ENCODE results near the gene HYAL2. TPM values are rescaled to one million over a fixed set of nuclear protein-coding genes. Genes with fewer than 3 reads are reported as not detected.

Gene HYAL2
- total and polyA plus RNA-seq, 8 donors, result 67.2 to 171 (median 91.3) TPM

DNA sequence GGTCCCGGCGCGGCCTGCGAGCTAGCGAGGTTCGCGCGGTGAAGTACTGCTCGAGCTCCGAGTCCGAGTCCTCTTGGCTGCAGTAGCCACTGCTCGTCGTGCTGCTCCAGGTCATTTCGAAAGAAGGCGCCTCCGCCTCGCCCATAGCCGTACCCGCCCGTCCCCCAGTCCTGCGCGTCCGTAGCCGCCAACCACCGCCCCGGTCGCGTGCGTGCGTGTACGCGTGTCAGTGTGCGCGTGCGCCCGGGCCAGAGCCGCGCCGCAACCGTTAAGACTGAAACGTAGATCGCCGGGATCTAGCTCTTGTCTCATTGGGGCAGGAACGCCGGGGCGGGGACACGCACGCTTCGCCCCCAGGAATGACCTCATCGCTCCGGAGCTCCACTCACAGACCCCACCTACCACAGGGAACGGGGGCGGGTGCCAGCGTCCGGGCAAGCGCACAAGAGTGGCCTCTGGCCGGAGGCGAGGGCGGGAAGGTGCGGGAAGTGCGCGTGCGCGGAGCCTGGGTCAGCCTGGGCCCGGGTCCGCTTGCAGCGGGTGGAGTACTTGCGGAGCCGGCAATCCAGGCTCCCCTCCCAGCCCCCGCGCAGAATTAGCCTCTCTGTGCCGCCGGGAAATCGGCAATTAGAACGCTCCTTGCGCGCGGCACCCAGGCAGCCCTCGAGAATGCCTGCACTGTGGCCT lies 14.8 kb upstream of the HYAL2 start:
- H3K27ac ChIP-seq, result peak overlapping the region; percentile 94 to 98
- TF ChIP-seq, protein P1, sequence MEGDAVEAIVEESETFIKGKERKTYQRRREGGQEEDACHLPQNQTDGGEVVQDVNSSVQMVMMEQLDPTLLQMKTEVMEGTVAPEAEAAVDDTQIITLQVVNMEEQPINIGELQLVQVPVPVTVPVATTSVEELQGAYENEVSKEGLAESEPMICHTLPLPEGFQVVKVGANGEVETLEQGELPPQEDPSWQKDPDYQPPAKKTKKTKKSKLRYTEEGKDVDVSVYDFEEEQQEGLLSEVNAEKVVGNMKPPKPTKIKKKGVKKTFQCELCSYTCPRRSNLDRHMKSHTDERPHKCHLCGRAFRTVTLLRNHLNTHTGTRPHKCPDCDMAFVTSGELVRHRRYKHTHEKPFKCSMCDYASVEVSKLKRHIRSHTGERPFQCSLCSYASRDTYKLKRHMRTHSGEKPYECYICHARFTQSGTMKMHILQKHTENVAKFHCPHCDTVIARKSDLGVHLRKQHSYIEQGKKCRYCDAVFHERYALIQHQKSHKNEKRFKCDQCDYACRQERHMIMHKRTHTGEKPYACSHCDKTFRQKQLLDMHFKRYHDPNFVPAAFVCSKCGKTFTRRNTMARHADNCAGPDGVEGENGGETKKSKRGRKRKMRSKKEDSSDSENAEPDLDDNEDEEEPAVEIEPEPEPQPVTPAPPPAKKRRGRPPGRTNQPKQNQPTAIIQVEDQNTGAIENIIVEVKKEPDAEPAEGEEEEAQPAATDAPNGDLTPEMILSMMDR (IDR thresholded peaks at IDR 0.05), result no peak
- peaks cover 0 to 12% of the 10 kb centered on the region in 2 donors for H3K36me3 ChIP-seq
- peak; percentile 97 to 100 (median 100) for DNase-seq
- H3K9me3 ChIP-seq, result no peaks in the 10 kb centered on the region
- peaks cover 36 to 89% of the 10 kb centered on the region in 2 donors for H3K4me1 ChIP-seq
- H3K27me3 ChIP-seq, result no peaks in the 10 kb centered on the region
- intact Hi-C loops (cut with DNase I), result no loop called here
- peak overlapping the region; percentile 51 to 81 for H3K4me3 ChIP-seq
- peak; percentile 86 for ATAC-seq

DNA sequence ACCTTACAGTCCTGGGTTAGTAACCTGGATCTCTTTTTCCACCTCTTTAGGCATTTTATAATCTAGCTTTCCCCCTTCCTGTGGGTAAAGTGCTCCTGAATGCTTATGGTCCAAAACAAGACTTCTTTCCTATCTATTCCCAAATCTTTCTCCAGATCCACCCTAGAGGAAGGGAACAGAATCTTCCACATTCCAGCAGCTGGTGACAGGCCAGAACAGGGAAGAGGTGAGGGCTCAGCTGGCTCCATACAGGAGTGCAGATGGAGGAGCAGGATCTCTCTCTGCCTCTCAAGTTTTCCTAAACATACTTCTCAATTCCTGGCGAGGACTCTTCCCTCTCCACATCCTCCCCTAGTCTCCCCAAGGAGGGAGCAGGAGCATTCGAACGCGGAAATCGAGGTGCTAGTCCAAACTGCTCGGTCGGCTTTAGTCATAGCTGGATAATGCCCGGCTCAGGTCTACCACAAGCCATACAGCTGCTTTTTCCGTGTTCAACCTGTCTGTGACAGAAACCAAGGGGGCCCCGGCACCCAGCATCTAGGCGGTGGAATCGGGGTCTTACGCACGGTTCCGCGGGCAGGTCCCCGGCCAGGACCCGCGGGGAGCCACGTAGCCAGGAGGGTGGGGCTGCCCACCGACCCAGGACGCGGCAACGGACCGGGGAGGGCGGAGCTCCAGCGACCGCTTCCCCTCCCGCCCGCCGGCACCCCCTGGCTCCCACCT lies 14.1 kb upstream of the HYAL2 start:
- no peak for DNase-seq
- intact Hi-C loops (cut with DNase I), result no loop called here
- Histone ChIP-seq H3K9me3 (no peaks in the 10 kb centered on the region), H3K4me3 (peak overlapping the region; percentile 51 to 81), H3K27ac (peak overlapping the region; percentile 94 to 98), H3K27me3 (no peaks in the 10 kb centered on the region), H3K4me1 (peaks cover 35 to 92% of the 10 kb centered on the region in 2 donors), H3K36me3 (peaks cover 0 to 19% of the 10 kb centered on the region in 2 donors)
- TF ChIP-seq, protein P1 (IDR thresholded peaks at IDR 0.05), result no peak
- ATAC-seq, result peak; percentile 21

DNA sequence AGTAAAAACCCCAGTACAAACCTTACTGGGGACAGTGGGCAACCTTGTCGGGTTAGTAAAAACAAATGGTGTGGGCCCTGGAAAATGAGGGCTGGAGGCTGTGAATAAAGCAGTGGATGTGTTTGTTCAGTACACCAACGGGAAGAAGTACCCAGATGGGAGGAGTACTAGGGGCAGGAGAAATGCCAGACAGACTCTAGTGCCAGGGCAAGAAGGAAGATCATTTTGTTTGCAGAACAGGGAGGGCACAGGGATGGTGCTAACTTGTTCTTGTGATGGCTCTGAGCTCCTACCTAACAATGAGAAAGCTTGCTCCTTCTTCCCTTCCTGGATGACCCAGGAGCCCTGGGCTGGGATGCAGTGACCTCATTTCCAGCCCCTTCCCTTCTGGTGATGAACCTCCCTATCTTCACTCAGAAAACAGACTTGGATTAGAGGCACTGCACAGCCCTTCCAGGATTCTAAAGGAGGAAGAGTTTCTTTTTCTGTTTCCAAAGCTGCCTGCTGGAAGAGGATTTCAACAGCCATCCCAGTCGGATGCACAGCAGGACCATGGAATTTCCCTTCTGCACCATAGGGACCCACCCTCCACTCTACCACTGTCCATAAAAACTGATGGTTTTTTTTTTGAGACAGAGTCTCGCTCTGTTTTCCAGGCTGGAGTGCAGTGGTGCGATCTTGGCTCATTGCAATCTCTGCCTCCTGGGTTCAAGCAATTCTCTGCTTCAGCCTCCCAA lies 12.0 kb upstream of the HYAL2 start:
- DNase-seq, result no peak
- Histone ChIP-seq H3K9me3 (no peaks in the 10 kb centered on the region), H3K27me3 (no peaks in the 10 kb centered on the region), H3K36me3 (peaks cover 0 to 40% of the 10 kb centered on the region in 2 donors), H3K27ac (peak overlapping the region; percentile 94 to 98), H3K4me3 (peak overlapping the region in 1 of 2 donors; percentile 81), H3K4me1 (peaks cover 23 to 71% of the 10 kb centered on the region in 2 donors)
- intact Hi-C loops (cut with DNase I), result no loop called here
- ATAC-seq, result no peak
- TF ChIP-seq, protein P1 (IDR thresholded peaks at IDR 0.05), result no peak

DNA sequence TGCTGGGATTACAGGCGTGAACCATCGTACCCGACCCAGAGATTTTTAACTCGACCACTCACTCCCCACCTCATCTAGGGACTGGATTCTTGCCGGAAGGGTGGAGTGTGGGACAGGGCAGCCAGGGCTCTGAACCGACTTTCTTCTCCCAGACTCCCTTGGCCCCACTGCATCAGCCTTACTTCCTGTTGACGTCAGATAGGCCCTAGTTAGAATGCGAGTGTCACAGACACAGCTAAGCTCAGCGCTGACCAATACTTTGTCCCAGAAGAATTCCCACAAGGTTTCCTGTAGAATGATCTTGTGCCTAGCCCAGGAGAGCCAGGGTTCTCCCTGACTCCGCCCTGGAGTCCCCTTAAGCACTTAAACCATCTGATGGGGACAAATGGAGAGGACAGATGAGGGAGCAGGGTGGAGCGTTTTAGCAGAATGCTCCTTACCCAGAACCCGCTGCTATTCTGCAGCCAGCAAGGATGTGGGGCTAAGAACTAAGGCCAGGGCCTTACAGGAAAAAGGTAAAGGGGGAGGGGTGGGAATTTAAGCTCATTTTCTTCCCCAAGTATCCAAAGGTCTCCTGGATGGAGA lies 11.3 kb upstream of the HYAL2 start:
- Histone ChIP-seq H3K27me3 (no peaks in the 10 kb centered on the region), H3K27ac (peak overlapping the region; percentile 94 to 98), H3K9me3 (no peaks in the 10 kb centered on the region), H3K36me3 (peaks cover 0 to 46% of the 10 kb centered on the region in 2 donors), H3K4me1 (peaks cover 23 to 65% of the 10 kb centered on the region in 2 donors), H3K4me3 (peak overlapping the region in 1 of 2 donors; percentile 81)
- ATAC-seq (no peak), DNase-seq (peak in 1 of 4 donors; percentile 40)
- TF ChIP-seq, protein P1 (IDR thresholded peaks at IDR 0.05), result no peak
- intact Hi-C loops (cut with DNase I), result no loop called here

All from left lung (tissue), 10 donors.